SK-N-SH treated with all-trans-retinoic acid at 6 μM for 48 hours (cell line): ENCODE measurements around the gene NTN3.
"Not testable (repeated sequence)": the region's sequence is repeated elsewhere in the genome, so short reads cannot be mapped to it uniquely, and the experiment has no call there.

Experiments used
- ISL1 ChIP-seq: fragments of 250-450 bp; sonication (Bioruptor Pico); IDR thresholded peaks from 2 replicates; pipeline ENCODE4 v2.1.2; 2022; ENCODE audit warnings: mild to moderate bottlenecking, moderate library complexity
- OSR1 ChIP-seq: fragments of 250-450 bp; sonication (Bioruptor Pico); IDR thresholded peaks from 2 replicates; pipeline ENCODE4 v1.8.0; 2022; ENCODE audit warnings: moderate library complexity, mild to moderate bottlenecking, inconsistent platforms
- PPARA ChIP-seq: fragments of 250-450 bp; sonication (Bioruptor Pico); IDR thresholded peaks from 2 replicates; pipeline ENCODE4 v1.5.0; 2020; ENCODE audit warnings: mild to moderate bottlenecking, borderline replicate concordance
- RARB ChIP-seq: fragments of 250-450 bp; sonication (Bioruptor Pico); IDR thresholded peaks from 2 replicates; pipeline ENCODE4 v1.8.0; 2021; ENCODE audit warnings: mild to moderate bottlenecking, moderate library complexity
- SNAI2 ChIP-seq: fragments of 250-450 bp; sonication (Bioruptor Pico); IDR thresholded peaks from 2 replicates; pipeline ENCODE4 v1.5.0; 2020; ENCODE audit warnings: mild to moderate bottlenecking, moderate library complexity
- TCF4 ChIP-seq: fragments of 250-450 bp; sonication (Bioruptor Pico); IDR thresholded peaks from 2 replicates; pipeline ENCODE4 v1.8.0; 2021; ENCODE audit warnings: mild to moderate bottlenecking, moderate library complexity, borderline replicate concordance
- TOX ChIP-seq: fragments of 250-450 bp; sonication (Bioruptor Pico); IDR thresholded peaks from 2 replicates; pipeline ENCODE4 v1.8.0; 2021; ENCODE audit warnings: mild to moderate bottlenecking, moderate library complexity, borderline replicate concordance
- ZFP3 ChIP-seq: fragments of 250-450 bp; sonication (Bioruptor Pico); IDR thresholded peaks from 2 replicates; pipeline ENCODE4 v1.5.0; 2020; ENCODE audit warnings: mild to moderate bottlenecking, moderate library complexity
- ZFP30 ChIP-seq: fragments of 450-650 bp; formaldehyde crosslinking; IDR thresholded peaks from 2 replicates; pipeline ENCODE4 v1.5.0; 2022; ENCODE audit warnings: mild to moderate bottlenecking, moderate library complexity
- ZNF565 ChIP-seq: fragments of 450-650 bp; formaldehyde crosslinking; conservative IDR thresholded peaks from 2 replicates; pipeline ENCODE4 v1.5.0; 2020; ENCODE audit warnings: low read depth, mild to moderate bottlenecking, moderate library complexity
- ZNF70 ChIP-seq: fragments of 450-650 bp; formaldehyde crosslinking; IDR thresholded peaks from 2 replicates; pipeline ENCODE4 v1.5.0; 2020; ENCODE audit warnings: mild to moderate bottlenecking, moderate library complexity
- TF ChIP-seq, protein P1 (sequence below): fragments of 250-450 bp; sonication (Bioruptor Pico); IDR thresholded peaks from 2 replicates; pipeline ENCODE4 v1.8.0; 2020; ENCODE audit warnings: mild to moderate bottlenecking, moderate library complexity, borderline replicate concordance

- not testable (repeated sequence) for TF ChIP-seq TCF4 (CRISPR knock-in tag); TOX; OSR1 (CRISPR knock-in tag); ZFP30 (CRISPR knock-in tag); ZNF70; PPARA (CRISPR knock-in tag); ZFP3 (CRISPR knock-in tag); SNAI2 (CRISPR knock-in tag); ZNF565 (CRISPR knock-in tag); ISL1 (CRISPR knock-in tag); RARB
- TF ChIP-seq, protein P1, sequence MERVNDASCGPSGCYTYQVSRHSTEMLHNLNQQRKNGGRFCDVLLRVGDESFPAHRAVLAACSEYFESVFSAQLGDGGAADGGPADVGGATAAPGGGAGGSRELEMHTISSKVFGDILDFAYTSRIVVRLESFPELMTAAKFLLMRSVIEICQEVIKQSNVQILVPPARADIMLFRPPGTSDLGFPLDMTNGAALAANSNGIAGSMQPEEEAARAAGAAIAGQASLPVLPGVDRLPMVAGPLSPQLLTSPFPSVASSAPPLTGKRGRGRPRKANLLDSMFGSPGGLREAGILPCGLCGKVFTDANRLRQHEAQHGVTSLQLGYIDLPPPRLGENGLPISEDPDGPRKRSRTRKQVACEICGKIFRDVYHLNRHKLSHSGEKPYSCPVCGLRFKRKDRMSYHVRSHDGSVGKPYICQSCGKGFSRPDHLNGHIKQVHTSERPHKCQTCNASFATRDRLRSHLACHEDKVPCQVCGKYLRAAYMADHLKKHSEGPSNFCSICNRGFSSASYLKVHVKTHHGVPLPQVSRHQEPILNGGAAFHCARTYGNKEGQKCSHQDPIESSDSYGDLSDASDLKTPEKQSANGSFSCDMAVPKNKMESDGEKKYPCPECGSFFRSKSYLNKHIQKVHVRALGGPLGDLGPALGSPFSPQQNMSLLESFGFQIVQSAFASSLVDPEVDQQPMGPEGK (CRISPR knock-in tag): not testable (repeated sequence)
Measured at GRCh38 chr16:2479996-2480395, 8.9 kb downstream of the NTN3 start.
